GM18867 (cell line): Measurements from ENCODE around the gene PHF2.

ENCODE experiments used
- ATAC-seq: cut with Tn5 transposase; IDR thresholded peaks from one replicate; pipeline ENCODE4 v1.9.1; 2021; ENCODE audit warnings: mild to moderate bottlenecking, moderate library complexity; ENCODE audit not compliant: unreplicated experiment

PHF2 gene

DNA sequence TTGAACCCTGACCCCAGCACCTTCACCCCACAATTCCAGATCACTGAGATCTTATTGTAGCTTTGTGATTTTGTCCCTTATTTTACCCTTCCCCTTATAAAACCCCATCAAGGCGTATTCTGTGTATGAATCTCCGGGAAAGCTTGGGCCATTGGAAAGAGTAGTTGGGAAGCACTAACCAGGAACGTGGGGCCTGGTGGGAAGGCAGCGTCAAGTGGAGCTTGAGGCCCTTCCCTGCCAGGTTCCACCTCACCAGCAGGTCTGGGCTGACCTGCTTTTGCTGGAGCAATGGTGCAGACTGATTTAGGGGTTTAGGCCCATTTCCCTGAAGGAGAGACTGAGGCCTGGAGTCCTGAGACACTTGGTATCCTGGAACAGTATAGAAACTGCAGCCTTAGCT lies 9.3 kb downstream of the PHF2 start:
- no peak for ATAC-seq

DNA sequence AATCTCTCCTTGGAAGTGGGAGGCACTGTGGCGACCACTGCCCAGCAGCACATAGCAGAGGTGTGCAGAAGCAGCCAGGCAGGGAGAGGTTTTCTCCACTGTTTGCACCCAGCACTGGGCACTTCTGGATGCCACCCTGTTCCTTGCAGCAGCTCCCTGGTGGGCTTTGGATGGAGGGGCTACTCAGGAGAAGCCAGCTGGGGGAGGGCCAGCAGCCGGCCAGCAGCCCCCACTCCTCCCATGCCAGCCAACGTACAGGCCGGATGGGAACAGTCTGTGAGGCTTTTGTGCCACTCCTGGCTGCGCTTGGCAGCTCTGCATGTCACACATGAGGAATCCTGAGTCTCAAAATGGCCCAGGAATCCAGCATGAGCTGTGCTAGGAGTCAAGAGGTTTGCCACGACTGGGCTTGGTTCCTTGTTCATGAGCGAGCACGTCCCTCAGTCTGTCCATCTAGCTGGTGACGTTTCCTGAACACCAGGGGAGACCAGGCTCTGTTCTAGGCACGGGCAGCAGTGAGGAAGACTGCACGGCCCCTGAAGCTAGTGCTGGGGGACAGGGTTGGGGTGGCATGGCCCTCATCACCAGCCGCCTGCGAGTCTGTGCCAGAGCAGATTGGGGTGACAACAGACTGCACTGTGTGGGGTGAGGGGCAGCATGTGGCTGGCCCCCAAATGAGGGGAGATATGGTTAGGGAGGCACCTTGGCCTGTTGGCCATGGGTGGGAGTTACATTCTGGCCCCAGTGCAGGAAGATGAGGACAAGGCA lies 10.1 kb downstream of the PHF2 start:
- no peak for ATAC-seq

DNA sequence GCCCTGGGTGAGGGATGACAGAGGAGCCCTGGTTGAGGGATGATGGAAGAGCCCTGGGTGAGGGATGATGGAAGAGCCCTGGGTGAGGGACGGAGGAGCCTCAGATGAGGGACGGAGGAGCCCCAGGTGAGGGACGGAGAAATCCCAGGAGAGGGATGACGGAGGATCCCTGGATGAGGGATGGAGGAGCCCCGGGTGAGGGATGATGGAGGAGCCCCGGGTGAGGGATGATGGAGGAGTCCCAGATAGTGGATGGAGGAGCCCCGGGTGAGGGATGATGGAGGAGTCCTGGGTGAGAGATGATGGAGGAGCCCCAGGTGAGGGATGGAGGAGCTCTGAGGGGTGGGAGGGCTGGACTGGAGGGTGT lies 10.9 kb downstream of the PHF2 start:
- no peak for ATAC-seq

DNA sequence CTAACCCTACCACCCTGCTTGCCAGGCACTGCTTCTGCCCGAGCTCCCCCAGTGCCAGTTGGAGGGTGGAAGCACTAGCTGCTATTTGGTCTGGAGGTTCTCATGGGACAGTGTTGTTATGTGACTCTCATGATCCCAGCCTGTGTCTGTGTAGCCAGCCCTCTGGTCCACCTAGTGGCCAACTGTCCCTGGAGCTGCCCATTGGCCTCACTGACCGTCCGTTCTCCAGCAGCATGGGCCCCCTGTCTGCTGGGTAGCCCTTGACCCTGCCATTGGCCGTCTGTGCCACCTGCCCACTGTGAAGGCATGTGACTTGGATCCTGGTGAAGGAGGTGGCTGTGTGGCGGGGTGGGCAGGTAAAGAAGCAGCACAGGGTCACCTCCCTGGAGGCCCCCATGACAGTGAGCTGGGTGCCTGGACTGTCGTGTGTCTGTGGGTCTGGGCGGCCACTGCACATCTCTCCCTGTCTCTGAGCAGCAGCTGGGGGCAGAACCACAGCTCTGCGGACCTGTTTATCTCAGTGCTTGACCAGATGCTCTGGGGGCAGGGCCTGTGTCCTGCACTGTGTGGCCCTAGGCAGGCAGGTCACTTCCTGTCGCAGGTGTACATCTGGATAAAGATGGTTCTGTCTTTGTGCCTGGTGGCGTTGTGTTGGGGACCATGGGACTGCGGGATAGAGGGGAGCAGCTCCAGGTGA lies 11.4 kb downstream of the PHF2 start:
- ATAC-seq = no peak

DNA sequence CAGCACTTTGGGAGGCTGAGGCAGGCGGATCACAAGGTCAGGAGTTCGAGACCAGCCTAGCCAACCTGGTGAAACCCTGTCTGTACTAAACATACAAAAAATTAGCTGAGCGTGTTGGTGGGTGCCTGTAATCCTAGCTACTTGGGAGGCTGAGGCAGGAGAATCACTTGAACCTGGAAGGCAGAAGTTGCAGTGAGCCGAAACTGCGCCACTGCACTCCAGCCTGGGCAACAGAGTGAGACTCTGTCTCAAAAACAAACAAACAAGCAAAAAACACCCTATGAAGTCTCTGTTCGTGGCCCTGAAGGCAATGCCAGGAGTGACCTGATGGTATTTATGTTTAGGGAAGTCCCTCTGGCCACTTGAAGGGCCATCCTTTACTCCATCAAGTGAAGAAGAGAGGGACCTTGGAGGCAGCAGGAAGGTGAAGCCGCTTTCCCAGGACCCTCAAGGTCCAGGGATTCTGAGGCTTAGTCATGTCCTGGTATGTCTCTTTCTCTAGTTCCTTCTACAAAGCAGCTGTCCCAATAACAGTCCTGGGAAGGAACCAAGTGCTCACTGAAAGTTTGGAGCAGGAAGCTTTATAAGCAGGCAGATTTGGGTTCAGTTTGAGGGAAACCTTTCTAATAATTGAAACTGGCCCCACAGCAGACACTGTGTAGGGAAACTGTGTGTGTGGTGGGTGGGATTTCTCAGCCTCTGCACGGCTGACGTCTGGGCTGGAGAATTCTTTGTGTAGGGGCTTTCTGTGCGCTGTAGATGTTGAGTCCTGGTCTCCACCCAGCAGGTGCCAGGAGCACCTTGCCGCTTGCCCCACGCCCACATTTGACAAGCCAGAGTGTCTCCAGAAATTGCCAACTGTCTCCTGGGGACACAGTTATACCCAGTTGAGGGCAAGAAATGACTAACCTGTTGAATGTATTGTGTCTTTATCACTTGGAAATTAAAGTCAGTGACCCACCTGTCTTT lies 12.5 kb downstream of the PHF2 start:
- no peak for ATAC-seq

DNA sequence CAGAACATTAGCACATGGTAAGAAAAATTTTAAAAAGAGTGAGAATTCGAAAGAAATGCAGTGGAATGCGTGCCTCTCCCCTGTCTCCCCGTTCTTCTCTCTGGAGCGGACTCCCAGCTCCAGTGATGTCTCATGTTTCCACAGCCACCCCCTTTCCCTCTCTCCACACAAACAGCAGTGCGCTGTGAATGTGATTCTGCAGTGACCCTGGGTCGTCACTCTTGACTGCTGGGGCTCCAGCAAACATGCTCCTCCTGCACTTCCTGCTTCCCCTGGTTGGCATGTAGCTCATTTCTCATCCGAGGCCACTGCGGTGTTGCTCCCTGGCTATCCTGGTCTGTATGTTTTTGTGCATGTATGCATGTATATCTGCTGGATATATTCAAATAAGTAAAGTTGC lies 13.3 kb downstream of the PHF2 start:
- ATAC-seq = no peak

DNA sequence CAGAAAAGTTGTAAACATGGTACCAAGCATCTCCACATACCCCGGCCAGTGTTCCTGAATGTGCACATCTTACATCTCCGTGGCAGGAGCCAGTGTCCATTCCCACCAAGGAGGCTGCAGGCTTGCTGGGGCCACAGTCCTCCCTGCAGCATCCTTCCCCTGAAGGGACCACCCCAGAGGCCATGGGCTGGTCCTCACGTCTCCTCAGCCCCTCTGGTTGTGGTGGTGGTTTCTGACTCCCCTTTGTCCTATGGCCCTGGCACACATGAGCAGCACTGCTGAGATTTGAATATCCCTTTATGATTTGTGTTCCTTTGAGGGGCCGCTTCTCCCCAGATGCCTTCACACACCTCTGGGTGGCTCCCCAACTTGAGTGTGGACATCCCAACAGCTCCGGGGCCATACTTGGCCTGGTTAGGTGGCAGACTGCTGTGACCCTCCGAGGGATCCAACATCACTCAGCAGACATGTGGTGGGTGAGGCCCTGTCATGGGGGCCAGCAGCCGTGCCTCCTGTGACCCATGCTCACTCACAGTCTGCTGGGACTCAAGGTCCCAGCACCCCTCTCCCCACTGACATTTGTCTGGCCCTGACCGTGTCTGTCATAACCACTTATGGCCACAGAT lies 14.3 kb downstream of the PHF2 start:
- ATAC-seq = no peak

DNA sequence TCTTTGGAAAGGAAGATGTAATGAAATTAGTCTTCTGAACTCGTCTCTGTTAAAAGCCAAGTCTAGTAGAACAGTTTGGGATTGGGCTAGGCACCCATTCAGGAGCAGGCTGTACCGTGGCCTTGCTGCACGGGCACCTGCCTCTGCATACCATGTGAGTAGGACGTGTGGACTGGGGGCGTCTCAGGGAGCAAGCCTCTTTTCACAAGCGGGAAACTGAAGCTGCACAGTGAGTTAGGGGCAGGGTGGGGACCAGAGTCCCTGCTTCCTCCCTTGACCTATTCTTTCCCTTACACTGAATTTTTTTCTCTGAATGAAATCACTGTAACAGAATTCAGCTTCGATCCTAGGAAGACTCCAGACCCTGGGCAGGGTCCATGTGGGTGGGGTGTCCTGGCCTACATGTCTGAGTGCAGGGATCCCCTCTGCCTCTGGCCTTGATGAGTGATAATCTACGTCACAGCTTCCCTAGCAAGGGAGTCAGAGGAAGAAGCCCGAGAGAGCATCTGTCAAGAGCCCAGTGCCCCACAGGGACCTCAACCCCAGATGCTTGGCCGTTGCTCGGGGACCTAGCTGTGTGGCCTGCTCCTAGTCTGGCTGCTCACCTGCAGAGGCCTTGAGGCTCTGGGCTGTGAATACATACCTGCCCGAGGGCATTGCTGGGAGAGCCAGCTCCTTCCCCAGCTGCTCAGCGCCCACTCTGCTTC lies 15.1 kb downstream of the PHF2 start:
- no peak for ATAC-seq

DNA sequence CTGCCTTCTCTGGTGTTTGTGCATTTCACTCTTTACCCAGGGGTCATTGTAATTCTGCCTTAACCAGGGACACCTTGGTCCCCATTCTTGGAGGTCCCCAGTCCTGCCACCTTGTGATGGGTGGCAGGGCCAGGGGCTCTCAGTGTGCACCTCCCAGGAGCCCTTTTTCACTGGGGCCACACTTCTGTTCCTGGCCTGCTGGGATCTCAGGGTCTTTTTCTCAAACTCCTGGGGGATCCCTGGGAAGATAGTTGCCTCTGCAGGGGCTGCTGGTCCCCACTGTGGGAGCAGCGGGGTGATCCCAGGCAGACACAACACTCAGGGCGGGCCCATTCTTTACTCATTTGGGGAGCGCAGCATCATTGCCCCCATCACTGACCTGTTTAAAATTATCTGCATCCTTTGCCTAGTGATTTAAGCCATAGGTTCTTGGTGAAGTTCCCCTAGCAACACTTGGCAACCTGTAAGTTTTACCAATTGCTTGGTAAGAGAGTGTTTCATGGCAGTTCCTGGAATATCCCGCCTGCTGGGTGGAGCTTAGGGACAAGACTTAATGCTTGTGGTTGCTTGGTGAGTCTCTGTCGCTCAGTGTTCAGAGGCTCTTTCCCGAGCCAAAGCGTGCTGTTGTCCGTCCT lies 15.7 kb downstream of the PHF2 start:
- no peak for ATAC-seq

DNA sequence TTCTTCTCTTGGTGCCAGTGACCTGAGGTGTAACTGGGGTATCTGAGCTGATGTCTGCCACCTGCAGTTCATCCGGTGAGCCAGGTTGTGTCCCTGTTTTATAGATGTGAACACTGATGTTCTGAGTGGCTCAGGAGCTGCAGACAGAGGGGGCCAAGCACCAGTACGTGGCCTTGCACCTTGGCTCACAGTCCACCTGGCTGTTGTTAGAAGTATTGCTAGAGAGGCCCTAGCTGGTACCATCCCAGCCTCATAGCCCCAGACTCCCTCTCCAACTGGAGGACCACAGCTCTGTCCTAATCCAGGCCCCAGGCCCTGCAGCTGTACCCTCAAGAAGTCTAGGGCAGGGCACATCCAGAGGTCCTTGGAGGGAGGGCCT lies 16.2 kb downstream of the PHF2 start:
- no peak for ATAC-seq

DNA sequence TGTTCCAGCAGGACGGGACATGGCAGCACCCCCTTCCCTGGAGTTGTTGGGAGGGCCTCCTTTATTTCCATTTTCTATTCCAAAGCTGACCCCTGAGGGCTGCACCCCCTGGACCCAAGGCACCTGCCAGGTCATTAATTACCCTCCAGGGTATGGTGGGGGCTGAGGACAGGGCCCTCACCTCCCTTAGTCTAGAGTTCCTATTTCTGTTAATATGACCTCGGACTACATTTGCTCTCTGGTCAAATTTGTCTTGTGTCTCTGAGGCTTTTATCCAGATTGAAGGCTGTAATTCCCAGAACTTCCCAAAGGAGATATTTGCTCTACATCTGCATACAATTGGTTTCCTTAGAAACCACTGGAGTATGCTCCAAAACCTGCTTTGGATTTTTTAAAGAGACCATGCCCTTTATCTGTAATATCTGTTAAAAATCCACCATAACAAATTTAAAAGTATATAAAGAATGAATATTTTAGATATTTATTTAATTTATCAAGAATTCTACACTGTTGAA lies 16.8 kb downstream of the PHF2 start:
- no peak for ATAC-seq

DNA sequence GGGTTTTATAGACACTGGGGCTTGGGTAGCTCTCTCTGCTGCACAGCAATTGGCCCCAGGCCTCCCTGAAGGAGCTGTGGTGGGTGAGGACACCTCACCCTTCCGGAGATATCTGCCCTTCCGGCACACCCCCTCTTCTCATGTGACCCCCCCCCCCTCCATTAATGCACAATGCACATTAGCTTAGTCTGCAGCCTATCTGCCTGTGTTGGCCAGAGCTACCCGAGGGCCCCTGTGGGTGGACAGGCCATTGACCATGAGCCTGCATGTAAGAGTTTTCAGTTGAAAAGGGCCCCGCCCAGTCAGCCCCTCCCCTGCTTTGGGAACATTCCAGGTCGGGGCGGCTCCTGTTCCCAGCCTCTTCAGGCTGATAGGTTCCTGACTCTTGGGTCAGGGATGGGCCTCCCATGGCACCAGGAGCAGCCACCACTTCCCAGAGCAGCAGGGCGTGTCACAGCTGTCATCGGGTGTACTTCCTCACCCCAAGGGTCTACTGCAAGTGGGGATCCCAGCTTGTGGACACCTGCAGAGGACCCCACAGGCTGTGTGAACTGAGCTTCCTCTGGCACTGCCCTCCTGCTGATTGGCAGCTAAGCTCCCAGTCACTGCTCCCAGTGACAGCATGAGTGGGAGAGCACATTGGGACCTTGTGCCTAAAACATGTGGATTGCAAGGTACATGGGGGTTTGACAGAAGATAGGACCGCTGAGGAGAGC lies 17.8 kb downstream of the PHF2 start:
- no peak for ATAC-seq

DNA sequence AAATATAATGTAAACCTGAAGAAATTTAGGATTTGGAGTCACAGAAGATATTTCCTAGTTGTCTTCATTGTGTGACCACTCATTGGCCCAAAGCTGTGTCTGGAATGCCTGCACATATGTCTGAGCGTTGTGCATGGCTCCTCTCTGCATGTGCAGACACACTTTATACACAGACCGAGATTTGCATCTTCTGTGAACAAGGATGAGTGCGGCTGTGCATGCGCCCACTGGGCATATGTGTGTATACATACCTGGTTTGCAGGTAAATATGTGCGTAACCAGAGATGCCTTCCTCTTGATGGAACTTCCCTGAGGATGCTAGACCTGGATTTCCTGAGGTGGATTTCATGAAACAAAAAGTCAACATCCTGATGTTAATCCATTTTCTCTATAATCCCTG lies 19.1 kb downstream of the PHF2 start:
- ATAC-seq = no peak

DNA sequence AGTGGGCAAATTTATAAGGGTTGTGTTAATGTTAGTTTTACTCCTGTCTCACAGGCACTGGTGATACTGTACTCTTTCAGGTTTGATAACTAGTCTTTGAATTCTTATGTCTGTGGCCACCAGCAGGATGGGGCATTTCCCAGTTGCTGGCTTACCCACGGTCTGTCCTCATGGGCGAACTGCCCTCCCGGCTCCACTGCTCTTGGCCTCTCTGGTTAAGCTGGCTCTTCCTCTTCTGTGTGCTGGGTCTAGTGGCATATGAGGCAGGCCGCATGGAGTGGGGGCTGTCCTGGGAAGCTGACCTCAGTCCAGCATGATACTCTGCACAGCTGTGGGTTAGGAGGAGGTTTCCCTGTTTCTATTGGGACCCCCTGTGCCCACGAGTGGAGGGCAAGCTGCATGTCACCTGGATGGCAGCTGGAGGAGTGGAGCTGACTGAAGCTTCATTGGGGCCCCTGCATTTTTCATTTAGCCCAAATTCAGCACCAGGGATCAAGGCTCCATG lies 19.5 kb downstream of the PHF2 start:
- ATAC-seq = no peak

DNA sequence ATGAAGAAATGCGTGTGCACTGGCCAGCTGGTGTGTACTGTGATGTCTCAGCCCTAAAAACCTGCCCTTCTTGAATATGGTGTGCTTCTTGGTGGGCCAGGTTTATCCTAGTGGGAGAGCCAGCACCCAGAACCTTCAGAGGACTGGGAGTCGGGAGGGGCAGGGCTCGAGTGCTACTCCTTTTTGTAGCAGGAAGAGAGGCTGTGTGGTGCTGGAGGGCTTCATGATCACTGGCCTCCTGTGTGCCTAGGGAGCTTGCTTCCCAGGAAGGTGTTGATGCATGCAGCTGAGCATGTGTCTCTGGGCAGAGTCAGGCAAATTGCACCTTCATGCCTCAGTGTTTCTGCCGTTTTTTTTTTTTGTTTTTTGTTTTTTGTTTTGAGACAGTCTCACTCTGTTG lies 20.0 kb downstream of the PHF2 start:
- peak; percentile 66 for ATAC-seq

DNA sequence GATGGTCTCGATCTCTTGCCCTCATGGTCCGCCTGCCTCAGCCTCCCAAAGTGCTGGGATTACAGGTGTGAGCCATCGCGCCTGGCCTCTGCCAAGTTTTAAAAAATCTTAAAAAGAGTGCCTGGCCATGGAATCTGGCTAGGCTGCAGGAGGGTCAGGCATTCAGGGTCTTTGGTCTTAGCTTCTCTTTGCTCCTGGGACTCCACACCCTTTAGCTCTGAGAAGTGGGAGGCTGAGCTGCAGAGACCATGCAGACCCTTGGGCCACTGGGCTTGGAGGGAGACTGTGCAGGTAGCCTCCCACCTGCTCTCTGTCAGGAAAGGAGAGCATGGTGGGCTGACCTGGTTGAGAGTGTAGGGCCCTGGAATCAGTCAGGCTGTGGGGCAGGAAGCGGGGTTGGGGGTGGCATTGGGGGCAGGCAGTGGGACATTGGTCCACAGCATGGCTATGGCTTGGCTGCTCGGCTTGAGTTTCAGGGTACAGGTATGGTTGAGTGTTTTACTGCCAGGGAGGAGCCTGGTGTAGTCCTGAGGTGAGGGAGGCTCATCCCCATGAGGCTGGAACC lies 20.8 kb downstream of the PHF2 start:
- no peak for ATAC-seq

DNA sequence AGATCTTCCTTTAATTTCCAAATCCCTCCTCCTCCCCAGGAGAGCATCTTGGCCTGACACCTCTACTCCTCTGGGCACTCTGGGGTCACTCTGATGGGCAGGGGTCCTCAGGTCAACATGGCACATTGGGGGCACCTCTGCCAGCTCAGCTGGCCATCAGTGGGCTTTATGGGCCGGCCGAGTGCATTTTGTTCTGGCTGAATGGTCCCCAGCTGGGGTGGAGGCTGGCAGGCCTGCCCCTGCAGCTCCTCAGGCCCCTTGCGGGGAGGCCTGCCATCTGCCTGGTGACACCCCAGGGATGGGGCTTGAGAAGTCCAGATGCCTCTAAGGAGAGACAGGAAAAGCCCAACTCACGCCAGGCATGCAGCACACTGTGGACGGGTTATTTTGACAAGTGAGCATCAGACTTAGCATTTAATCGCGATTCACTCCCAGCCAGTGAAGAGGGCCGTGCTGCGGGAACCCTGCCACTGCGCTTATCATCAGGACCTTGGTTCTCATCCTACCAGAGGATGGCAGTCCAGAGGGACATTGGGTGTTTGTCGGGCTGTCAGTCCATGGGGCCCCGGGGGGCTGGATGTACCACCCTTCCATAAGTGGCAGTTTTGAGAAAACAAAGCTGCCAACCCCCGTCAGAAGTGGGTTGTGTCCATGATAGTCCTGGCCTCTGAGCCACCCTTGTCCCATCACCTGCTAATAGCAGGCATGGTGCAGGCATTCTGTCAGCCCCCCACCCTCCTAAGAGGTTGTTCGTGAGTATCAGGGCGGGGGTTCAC lies 21.7 kb downstream of the PHF2 start:
- no peak for ATAC-seq
